Suprapubic skin (tissue), 4 donors: ENCODE results near the gene ZFR. TPM values are rescaled to one million over a fixed set of nuclear protein-coding genes. Genes with fewer than 3 reads are reported as not detected.

ENCODE experiments used
- DNase-seq, 2 donors: peaks; one replicate each; pipeline ENCODE4 v3.0.0-alpha.2; 2019; ENCODE audit warnings: low spot score in 2 of 2
- H3K27ac ChIP-seq: fragments of 200-600 bp; sonication (generic); one replicate; pipeline ENCODE4 v1.5.1; 2019
- H3K27me3 ChIP-seq: fragments of 200-600 bp; sonication (generic); one replicate; pipeline ENCODE4 v1.5.1; 2019
- H3K36me3 ChIP-seq: fragments of 200-600 bp; sonication (generic); one replicate; pipeline ENCODE4 v1.5.1; 2019
- H3K4me1 ChIP-seq: fragments of 200-600 bp; sonication (generic); one replicate; pipeline ENCODE4 v1.5.1; 2019
- H3K4me3 ChIP-seq: fragments of 200-600 bp; sonication (generic); one replicate; pipeline ENCODE4 v1.5.1; 2019; ENCODE audit warnings: mild to moderate bottlenecking
- H3K9me3 ChIP-seq: fragments of 200-600 bp; sonication (generic); one replicate; pipeline ENCODE4 v1.5.1; 2019
- CTCF ChIP-seq, 2 donors: fragments of 200-600 bp in 1 of 2; fragments of 450-650 bp in 1 of 2; sonication (generic) in 1 of 2; IDR thresholded peaks; one replicate each; pipeline ENCODE4 v1.5.1; 2016 to 2019; ENCODE audit warnings: antibody characterized with exemption in 2 of 2, mild to moderate bottlenecking in 1 of 2, moderate library complexity in 1 of 2
- EP300 ChIP-seq: sonication (generic); formaldehyde crosslinking; IDR thresholded peaks from one replicate; pipeline ENCODE4 v1.6.1; 2017; ENCODE audit warnings: antibody characterized with exemption
- POLR2A ChIP-seq, 2 donors: fragments of 450-650 bp; IDR thresholded peaks; one replicate each; pipeline ENCODE4 v1.6.1; 2017; ENCODE audit warnings: antibody characterized with exemption in 2 of 2, mild to moderate bottlenecking in 2 of 2, moderate library complexity in 2 of 2
- POLR2AphosphoS5 ChIP-seq, 3 donors: sonication (generic); formaldehyde crosslinking; IDR thresholded peaks; one replicate each; pipeline ENCODE4 v1.6.1; 2017; ENCODE audit warnings: antibody characterized with exemption in 3 of 3
- WGBS: methylation state at CpG from one replicate; pipeline ENCODE4 v1.1.5; 2018; 5-methylcytosine and 5-hydroxymethylcytosine counted together
- total RNA-seq, 4 donors: library from RNA; depleted of rRNA; stranded (reverse); fragments of >200 nt; gene quantifications; one replicate each; pipeline ENCODE4 v1.1.0, GENCODE V29; 2016

ZFR gene
- total RNA-seq, 4 donors from 2014 or later: 49.0 to 66.8 (median 54.1) TPM

DNA sequence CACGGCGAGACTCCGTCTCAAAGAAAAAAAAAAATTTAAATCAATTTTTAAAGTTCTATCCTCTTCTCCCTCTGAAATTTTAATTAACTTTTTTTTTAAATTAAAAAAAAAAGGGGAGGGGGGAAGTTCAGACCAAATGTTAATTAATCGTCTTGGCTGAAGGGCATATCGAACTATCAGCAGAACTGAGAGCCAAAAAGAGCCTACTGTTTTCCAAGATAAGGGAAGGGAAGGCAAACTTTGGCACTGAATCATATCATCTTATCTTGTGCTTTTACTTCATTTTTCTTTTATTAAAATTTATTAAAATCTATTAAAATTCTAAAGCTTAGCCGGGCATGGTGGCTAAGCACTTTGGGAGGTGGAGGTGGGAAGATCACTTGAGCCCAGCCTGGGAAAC, 85.9 kb downstream of the ZFR start:
- DNase-seq: no peak
- 95% methylated on average over 6 of the region's 6 CpGs for WGBS
- TF ChIP-seq CTCF (IDR thresholded peaks at IDR 0.05) (no peak), POLR2AphosphoS5 (IDR thresholded peaks at IDR 0.05) (no peak), POLR2A (IDR thresholded peaks at IDR 0.05) (no peak), EP300 (no peak)
- no peak overlapping the region for H3K4me3 ChIP-seq
- no peaks in the 10 kb centered on the region for H3K9me3 ChIP-seq
- H3K27ac ChIP-seq: no peak overlapping the region
- H3K36me3 ChIP-seq: peaks cover 57% of the 10 kb centered on the region
- H3K27me3 ChIP-seq: no peaks in the 10 kb centered on the region
- no peaks in the 10 kb centered on the region for H3K4me1 ChIP-seq

GRCh38 chr5:32357658-32358057, 86.9 kb downstream of the ZFR start:
- H3K9me3 ChIP-seq: no peaks in the 10 kb centered on the region
- H3K4me1 ChIP-seq: no peaks in the 10 kb centered on the region
- H3K36me3 ChIP-seq: peaks cover 53% of the 10 kb centered on the region
- H3K4me3 ChIP-seq: no peak overlapping the region
- no peak for DNase-seq
- H3K27me3 ChIP-seq: no peaks in the 10 kb centered on the region
- TF ChIP-seq POLR2A (IDR thresholded peaks at IDR 0.05) (no peak), CTCF (IDR thresholded peaks at IDR 0.05) (no peak), EP300 (no peak), POLR2AphosphoS5 (IDR thresholded peaks at IDR 0.05) (no peak)
- no peak overlapping the region for H3K27ac ChIP-seq

DNA sequence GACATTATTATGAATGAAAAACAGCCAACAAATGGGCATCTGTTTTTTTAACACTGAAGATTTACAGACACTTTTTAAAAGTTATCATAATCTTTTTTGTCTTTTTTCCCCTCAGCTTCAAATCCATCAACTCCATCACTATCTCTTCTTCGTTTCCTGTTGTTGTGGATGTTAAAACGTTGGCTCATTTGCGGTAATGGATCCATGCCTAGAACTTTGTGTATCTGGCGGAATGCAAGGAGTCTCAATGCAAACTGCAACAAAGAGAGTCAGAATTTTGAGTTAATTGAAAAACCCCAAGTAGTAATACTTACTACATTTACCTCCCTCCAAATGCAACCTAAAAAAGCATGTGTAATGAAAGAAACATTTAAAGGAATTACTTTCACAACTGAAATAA, 88.9 kb downstream of the ZFR start:
- H3K27ac ChIP-seq: no peak overlapping the region
- no peaks in the 10 kb centered on the region for H3K9me3 ChIP-seq
- H3K36me3 ChIP-seq: peaks cover 39% of the 10 kb centered on the region
- no peak for DNase-seq
- 73% methylated on average over 4 of the region's 4 CpGs for WGBS
- H3K27me3 ChIP-seq: no peaks in the 10 kb centered on the region
- TF ChIP-seq POLR2A (IDR thresholded peaks at IDR 0.05) (no peak), CTCF (IDR thresholded peaks at IDR 0.05) (no peak), POLR2AphosphoS5 (IDR thresholded peaks at IDR 0.05) (no peak), EP300 (no peak)
- no peaks in the 10 kb centered on the region for H3K4me1 ChIP-seq
- H3K4me3 ChIP-seq: no peak overlapping the region

DNA sequence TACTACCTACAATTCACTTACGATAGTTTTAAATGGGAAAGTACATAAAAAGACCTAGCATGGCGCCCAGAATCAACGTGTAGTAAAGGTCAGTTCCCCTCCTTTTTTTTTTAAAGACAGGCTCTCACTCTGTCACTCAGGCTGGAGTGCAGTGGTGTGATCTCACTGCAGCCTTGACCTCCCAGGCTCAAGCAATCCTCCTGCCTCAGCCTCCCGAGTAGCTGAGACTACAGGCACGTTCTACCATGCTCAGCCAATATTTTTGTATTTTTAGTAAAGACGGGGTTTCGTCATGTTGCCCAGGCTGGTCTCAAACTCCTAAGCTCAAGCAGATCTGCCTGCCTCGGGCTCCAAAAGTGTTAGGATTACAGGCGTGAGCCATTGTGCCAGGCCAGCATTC, 91.1 kb downstream of the ZFR start:
- no peak for TF ChIP-seq POLR2A (IDR thresholded peaks at IDR 0.05)
- no peak for TF ChIP-seq CTCF (IDR thresholded peaks at IDR 0.05)
- TF ChIP-seq POLR2AphosphoS5 (IDR thresholded peaks at IDR 0.05): no peak
- no peak for TF ChIP-seq EP300
- Histone ChIP-seq H3K9me3 (no peaks in the 10 kb centered on the region), H3K27me3 (no peaks in the 10 kb centered on the region), H3K27ac (no peak overlapping the region), H3K36me3 (peaks cover 37% of the 10 kb centered on the region), H3K4me3 (no peak overlapping the region), H3K4me1 (no peaks in the 10 kb centered on the region)
- 92% methylated on average over 9 of the region's 9 CpGs for WGBS
- DNase-seq: no peak

- no peak for DNase-seq
- Histone ChIP-seq H3K4me1 (no peaks in the 10 kb centered on the region), H3K36me3 (peaks cover 29% of the 10 kb centered on the region), H3K4me3 (no peak overlapping the region), H3K9me3 (no peaks in the 10 kb centered on the region), H3K27me3 (no peaks in the 10 kb centered on the region), H3K27ac (no peak overlapping the region)
- WGBS: 84% methylated on average over 8 of the region's 8 CpGs
- no peak for TF ChIP-seq POLR2A (IDR thresholded peaks at IDR 0.05)
- TF ChIP-seq POLR2AphosphoS5 (IDR thresholded peaks at IDR 0.05): no peak
- no peak for TF ChIP-seq CTCF (IDR thresholded peaks at IDR 0.05)
- TF ChIP-seq EP300: no peak
Measured at GRCh38 chr5:32352685-32353084, 91.9 kb downstream of the ZFR start.
